COLO668 (cell line): ENCODE data around the gene DPP7.

ENCODE experiments used
- DNase-seq: peaks from one replicate; lab custom pipeline; 2025; ENCODE audit not compliant: unreplicated experiment; lab: John Stamatoyannopoulos, UW

The DPP7 gene

DNA sequence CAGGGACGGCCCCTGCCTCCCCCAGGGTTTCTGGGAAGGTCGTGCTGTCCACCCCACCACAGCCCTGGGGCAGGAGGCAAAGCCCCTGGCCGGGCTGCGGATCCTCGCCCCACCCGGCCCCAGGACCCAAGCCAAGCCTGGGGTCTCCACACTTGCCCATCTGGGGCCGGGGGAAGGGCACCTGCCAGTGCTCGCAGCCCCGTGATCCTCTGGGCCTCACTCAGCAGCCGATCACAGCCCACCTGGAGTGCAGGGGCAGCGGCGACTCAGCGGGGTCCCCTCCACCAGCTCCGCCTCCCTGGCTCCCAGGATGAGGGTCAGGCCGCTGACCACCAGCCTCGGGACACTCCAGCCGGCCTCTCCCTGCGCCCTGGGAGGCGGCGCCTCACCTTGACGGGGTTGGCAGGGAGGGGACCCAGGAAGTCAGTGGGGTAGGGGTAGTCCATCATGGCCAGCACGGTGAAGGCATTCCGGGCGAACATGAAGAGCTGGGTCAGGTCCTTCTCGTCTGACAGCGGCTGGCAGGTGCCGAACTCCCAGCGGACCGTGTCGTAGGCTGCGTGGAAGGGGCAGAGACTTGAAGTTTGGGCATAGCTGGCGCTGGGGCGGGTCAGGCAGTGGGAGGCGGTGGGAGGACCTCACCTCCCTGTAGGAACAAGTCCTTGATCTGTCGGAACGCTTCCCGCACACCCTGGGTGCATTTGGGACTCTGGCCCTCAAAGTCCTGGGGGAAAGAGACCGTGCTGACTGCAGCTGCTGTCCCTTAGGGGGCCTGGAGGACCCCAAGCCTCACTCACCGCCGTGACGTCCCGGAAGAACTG lies 1.8 kb downstream of the DPP7 start:
- DNase-seq, result peak; percentile 10

DNA sequence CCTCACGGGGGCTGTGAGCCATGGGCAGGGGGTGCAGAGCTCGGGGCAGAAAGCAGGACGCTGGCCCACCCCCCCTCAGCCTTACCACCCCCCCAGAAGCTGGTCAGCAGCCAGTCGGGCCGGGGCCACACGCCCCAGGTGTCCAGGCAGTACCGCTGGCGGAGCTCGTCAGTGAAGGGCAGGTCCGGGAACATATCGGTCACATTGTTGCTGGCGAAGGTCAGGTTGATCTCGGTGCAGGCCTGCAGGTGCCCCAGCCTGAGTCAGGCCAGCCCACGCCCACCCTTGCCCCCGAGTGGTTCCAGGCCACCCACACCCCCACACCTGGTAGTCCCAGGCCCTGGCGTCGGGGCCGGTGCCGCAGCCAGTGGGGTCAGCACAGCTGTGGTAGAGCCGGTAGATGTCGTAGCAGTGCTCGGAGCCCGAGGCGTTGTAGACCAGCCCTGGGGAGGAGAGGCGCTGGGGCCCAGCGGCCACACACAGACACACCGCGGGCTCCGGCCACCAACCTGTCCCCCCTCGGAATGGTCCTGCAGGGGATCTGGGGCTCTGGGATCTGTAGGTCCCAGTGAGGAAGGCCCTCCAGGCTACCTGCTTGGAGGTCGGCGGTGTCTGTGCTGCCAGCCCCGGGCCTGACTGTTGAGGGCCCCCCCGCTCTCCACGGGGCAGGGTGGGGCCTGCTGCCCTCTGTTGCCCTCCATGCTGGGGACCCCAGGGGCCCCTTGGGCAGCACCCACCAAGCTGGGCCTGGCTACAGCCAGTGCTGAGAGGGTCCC lies 2.6 kb downstream of the DPP7 start:
- no peak for DNase-seq

DNA sequence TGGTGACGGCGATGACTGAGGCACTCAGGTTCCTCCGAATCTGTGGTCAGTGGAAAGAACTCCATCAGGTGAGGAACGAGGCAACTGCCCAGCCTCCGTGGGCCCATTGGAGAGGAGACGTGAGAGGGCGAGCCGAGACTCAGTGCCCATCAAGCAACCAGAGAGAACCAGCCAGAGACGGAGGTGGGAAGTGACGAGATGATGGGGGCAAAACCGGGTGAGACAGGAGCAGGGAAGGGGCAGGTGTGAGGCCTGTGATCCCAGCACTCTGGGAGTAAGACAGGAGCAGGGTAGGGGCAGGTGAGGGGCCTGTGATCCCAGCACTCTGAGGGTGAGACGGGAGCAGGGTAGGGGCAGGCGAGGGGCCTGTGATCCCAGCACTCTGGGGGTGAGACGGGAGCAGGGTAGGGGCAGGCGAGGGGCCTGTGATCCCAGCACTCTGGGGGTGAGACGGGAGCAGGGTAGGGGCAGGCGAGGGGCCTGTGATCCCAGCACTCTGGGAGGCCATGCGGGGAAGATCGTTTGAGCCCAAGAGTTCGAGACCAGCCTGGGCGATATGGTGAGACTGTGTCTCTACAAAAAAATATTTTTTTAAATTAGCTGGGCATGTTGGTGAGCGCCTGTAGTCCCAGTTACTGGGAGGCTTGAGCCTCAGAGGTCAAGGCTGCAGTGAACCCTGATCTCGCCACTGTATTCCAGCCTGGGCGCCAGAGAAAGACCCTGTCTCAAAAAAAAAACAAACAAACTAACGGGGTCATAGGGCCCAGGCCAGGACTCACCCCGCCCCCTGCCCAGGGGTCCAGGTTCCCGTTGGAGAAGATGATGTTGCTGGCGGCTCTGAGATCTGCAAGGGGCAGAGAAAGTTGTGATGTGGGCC lies 3.4 kb downstream of the DPP7 start:
- no peak for DNase-seq

DNA sequence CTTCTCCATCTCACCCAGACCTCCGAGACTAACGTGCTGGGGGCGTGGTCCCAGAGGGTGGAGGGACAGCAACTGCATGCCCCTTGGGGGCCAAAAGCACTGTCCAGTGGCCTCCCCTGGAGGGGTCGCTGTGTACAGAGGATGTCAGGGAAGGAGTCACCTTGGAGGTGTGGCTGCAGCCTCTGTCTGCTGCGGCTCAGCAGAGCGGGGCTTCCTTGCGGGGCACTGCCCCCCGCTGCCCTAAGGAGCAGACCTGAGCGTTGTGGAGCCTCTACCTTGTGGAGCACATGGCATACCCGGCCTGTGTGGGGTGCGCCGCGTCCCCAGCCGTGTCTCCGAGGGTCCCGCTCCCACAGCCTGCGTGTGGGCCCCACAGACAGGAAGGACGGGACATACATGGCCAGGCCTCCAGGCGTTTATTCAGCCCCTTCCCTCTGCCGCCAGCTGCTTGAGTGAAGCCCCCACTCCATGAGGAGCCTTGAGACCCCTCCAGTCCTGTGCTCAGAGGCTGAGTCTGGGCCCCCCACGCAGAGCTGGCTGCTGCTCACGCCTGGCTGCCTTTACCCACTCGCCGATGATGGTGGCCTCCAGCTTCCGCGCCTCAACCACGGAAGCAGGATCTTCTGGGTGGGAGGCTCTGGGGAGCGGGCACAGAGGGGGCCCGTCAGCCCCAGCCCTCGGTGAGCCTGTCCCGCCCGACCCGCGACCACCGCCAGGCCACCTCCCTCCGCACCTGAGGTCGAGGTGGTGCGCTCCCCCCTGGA lies 4.2 kb downstream of the DPP7 start:
- DNase-seq, result no peak

DNA sequence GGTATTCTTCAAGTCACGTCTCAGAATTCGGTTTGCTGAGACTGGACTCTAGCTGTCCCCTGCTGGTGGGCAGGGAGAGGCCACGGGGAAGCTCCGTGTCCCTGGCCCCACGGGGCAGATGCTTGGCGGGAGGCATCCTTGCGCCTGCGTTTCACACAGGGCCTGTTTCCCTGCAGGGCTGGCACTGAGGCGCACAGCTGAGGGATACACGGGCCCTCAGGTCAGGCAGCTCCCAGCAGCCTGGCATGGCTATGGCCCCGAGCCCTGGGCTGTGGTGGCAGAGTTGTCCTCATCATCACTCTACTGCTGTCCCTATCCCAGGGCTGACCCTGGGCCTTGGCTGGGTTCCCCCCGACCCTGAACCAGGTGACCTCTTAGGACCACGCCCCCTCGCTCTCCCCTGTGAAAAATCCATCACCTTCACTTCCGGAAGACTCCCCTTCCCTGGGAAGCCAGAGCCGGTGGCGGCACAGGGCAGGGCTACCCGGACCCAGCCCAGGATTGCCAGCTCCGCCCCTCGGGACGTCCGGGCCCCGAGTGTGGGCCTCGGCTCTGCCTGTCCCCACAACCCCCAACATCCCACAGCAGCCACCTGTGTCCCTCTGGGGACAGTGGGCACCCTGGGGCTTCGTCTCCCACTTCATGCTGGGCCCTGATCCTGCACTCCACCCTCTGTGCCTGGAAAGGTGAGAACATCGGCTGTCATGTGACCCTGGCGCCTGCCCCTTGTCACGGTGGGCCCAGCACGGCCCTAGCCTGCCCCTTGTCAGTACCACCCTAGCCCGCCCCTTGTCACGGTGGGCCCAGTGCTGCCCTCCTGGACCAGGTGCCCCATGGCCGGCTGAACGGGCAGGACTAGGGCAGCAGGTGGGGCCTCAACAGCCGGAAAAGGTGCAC lies 5.0 kb downstream of the DPP7 start:
- no peak for DNase-seq

DNA sequence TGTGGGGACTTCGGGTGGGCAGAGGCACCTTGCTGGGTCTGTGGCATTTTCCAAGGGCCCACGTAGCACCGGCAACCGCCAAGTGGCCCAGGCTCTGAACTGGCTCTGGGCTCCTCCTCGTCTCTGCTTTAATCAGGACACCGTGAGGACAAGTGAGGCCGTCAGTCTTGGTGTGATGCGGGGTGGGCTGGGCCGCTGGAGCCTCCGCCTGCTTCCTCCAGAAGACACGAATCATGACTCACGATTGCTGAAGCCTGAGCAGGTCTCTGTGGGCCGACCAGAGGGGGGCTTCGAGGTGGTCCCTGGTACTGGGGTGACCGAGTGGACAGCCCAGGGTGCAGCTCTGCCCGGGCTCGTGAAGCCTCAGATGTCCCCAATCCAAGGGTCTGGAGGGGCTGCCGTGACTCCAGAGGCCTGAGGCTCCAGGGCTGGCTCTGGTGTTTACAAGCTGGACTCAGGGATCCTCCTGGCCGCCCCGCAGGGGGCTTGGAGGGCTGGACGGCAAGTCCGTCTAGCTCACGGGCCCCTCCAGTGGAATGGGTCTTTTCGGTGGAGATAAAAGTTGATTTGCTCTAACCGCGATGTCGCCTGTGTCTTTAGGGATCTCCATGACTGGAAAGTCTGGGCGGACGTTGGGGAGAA lies 5.8 kb downstream of the DPP7 start:
- DNase-seq, result no peak

DNA sequence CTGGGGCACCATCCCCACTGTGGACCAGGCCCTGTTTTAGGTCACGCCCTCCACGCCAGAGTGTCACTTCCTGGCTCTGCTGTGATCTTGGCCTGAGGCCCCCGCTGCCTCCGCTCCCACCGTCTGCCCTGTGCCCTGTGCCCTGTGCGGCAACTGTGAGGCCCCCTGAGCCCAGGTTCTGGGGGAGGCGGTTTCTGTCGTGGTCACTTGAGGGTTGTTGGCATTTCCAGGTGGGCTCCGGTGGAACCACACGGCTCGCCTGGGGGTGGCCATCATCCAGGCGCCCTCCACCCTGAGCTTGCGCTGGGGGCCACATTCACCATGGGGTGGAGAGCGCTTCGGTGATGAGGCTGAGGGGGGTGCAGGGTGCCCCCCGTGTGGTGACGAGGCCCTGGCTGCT lies 6.6 kb downstream of the DPP7 start:
- no peak for DNase-seq

DNA sequence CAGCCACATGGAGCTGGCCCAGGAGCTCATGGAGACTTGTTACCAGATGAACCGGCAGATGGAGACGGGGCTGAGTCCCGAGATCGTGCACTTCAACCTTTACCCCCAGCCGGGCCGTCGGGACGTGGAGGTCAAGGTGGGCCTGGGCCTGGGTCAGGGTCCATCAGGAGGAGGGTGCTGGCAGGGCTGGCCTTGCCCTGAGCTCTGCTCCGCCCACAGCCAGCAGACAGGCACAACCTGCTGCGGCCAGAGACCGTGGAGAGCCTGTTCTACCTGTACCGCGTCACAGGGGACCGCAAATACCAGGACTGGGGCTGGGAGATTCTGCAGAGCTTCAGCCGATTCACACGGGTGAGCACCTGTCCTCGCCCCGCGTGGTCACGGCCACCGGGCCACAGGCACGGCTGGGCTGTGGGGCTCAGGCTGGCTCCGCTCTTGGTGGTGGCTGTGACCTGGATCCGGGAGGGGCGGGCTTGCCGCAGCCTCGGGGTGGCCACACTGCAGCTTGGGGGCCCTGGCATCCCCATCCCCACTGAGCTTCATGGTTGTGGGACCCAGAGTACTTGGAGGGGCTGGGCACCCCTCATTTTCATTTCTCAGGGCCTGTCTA lies 7.1 kb downstream of the DPP7 start:
- DNase-seq, result no peak

DNA sequence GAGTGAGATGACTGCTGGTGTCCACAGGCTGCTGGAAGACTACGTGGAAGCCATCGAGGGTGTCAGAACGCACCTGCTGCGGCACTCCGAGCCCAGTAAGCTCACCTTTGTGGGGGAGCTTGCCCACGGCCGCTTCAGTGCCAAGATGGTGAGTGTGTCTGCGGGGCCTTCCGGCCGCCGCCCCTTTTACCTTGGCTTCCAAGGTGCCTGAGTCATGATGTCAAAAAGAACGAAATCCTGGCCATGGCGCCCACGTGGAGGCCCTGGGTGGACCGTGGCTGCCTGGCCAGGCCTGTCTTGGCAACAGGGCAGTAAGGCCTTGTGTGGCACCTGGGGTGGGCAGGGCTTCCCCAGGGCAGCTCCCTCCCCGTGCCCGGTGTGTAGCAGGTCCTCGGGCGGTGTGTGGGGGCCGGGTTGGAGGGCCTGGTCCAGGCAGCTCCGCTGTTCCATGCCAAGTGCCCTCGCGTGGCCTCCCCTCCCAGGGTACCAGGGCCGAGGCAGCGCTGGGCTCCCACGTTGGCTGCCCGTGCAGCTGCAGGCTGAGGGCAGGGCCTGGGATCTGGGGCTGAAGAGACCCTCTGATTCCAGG lies 7.8 kb downstream of the DPP7 start:
- DNase-seq, result no peak

DNA sequence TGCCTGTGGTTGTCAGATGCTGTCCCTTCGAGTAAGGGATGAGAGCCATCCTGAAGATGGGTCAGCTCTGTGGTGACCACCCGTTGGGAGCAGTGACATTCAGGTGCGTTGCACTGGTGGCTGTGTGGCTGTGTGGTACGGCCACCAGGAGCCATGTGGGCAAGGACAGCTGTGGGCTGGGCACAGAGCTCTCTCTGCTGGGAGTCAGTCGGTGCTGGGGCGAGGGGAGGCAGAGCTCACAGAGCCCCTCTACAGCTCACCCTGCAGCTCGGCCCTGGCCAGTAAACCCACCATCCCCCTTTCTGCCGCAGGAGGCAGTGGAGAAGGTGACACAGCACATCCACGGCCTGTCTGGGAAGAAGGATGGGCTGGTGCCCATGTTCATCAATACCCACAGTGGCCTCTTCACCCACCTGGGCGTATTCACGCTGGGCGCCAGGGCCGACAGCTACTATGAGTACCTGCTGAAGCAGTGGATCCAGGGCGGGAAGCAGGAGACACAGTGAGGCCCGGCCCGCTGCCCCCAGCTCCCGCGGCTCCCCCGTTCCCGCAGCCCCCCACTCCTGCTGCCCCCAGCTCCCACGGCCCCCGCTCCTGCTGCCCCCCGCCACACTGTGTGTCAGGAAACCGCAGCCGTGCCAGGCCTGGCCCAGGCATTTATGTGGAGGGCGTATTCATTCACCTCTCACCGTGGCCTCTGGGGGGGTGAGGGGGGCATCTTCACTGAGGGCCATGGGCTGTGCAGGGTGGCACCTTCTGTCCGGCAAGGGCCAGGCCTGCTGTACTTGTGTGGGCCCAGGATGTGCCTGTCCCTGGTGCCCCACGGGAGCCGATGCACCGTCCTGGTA lies 8.5 kb downstream of the DPP7 start:
- DNase-seq, result no peak

DNA sequence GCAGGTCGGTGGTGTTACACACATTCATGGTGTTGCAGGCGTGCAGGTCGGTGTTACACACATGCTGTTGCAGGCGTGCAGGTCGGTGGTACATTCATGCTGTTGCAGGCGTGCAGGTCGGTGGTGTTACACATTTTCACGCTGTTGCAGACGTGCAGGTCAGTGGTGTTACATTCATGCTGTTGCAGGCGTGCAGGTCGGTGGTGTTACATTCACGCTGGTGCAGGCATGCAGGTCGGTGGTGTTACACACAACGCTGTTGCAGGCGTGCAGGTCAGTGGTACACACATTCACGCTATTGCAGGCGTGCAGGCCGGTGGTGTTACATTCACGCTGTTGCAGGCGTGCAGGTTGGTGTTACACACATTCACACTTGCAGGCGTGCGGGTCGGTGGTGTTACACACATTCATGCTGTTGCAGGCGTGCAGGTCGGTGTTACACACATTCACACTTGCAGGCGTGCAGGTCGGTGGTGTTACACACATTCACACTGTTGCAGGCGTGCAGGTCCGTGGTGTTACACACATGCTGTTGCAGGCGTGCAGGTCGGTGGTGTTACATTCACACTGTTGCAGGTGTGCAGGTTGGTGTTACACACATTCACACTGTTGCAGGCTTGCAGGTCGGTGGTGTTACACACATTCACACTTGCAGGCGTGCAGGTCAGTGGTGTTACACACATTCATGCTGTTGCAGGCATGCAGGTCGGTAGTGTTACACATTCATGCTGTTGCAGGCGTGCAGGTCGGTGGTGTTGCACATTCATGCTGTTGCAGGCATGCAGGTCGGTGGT lies 11.1 kb downstream of the DPP7 start:
- DNase-seq, result no peak

DNA sequence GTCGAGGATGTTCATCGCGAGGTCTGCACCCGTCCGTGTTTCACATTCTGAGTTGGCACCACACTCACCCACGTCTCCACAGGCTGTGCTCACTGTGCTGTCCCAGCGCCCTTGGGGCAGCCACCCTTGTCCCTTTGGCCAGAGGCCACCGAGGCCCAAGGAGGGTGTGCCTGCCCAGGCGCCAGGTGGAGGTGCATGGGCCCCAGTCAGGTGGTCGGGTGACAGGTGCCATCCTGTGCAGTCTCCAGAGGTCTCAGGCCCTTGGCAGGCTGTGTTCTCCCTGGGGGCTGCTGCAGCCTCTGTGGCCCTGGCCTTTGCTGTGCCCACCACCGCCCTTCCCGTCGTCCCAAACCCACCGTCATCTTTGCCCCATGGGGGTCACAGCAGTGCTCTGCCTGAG lies 15.3 kb downstream of the DPP7 start:
- no peak for DNase-seq

DNA sequence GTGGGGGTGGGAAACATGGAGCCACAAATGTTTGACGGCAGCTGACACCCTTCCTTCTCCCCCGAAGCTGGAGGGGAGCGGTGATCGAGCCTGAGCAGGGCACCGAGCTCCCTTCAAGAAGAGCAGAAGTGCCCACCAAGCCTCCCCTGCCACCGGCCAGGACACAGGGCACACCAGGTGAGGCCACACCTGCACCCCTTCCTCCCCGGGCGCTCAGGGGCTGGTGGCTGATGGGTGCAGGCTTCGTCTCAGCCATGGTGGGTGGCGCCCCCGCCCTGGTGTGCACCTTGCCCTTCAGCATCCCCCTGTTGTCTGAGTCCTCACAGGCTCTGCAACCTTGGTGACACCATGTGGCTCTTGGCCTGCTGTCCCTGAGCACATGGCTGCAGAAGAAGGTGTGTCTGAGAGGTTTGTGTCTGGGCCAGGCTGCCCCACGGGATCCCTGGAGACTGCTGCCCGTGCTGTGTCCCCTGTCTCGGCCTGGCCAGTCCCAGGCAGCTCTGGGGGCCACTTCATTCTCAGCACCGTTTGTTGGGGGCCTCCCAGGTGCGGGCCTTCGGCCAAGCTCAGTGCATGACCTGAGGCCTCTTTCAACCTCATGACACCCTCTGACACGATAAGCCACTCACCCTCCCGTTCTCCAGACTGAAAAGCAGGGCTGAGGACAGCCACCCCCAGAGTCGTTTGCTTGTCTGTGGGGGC lies 16.6 kb downstream of the DPP7 start:
- DNase-seq, result no peak

DNA sequence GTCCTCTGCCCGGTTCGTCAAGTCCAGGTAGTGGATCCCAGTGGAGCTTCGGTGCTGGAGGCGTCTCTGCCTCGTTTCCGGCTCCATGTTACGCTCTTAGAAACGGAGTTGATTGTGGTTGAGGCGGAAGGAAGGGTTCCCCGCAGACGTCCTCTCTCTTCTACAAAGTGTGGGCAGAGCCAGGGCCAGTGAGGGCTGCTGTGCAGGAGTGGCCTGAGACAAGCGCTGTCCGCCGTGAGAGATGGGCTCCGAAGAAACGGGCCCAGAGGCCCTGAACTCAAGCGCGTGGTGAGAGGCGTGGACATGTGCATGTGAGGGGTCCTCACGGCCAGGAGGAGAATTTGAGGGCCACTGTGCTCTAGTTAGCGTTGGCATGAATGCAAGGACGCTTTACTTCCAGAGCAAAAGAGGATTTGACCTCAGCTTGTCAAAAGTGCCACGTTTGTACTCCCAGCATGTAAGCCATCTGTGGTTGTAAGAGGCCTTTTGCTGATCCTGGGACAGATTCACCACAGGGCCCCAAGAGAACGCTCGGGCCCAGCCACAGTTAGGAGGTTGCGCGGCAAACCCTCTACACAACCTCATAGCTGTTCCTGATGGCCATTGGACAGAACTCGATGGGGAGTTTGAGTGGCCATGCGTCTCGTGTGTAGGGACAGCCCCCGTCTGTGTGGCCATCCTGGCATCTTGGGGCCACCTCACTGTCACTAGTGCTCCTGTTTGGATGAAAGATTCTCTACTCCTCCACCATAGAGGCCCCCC lies 17.6 kb downstream of the DPP7 start:
- no peak for DNase-seq
